ENCODE measurements around the gene CENPX. TPM values are rescaled to one million over a fixed set of nuclear protein-coding genes. Genes with fewer than 3 reads are reported as not detected.

Gene CENPX
- total RNA-seq, 4 donors from 2014 or later = 52.1 to 144 (median 106) TPM

GRCh38 chr17:82025401-82026107, 2.9 kb upstream of the CENPX start:
- no peak for DNase-seq
- no peak overlapping the region for H3K27ac ChIP-seq
- peaks cover 34 to 50% (median 39%) of the 10 kb centered on the region in 3 donors for H3K4me1 ChIP-seq
- TF ChIP-seq POLR2A (IDR thresholded peaks at IDR 0.05) = no peak
- TF ChIP-seq, protein P1, sequence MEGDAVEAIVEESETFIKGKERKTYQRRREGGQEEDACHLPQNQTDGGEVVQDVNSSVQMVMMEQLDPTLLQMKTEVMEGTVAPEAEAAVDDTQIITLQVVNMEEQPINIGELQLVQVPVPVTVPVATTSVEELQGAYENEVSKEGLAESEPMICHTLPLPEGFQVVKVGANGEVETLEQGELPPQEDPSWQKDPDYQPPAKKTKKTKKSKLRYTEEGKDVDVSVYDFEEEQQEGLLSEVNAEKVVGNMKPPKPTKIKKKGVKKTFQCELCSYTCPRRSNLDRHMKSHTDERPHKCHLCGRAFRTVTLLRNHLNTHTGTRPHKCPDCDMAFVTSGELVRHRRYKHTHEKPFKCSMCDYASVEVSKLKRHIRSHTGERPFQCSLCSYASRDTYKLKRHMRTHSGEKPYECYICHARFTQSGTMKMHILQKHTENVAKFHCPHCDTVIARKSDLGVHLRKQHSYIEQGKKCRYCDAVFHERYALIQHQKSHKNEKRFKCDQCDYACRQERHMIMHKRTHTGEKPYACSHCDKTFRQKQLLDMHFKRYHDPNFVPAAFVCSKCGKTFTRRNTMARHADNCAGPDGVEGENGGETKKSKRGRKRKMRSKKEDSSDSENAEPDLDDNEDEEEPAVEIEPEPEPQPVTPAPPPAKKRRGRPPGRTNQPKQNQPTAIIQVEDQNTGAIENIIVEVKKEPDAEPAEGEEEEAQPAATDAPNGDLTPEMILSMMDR (IDR thresholded peaks at IDR 0.05) = no peak
- H3K27me3 ChIP-seq = no peaks in the 10 kb centered on the region
- 90 to 96% methylated on average over 7 to 10 of the region's 25 CpGs for WGBS, 2 donors
- H3K4me3 ChIP-seq = no peak overlapping the region
- intact Hi-C loops (cut with DNase I) = no loop called here
- no peaks in the 10 kb centered on the region for H3K9me3 ChIP-seq
- H3K36me3 ChIP-seq = peaks cover 0 to 13% (median 0%) of the 10 kb centered on the region in 3 donors

- no CpG with 5 or more reads among the region's 17 CpGs for WGBS, 2 donors
- Histone ChIP-seq H3K9me3 (no peaks in the 10 kb centered on the region), H3K36me3 (peaks cover 0 to 13% (median 0%) of the 10 kb centered on the region in 3 donors), H3K4me1 (peaks cover 28 to 50% (median 33%) of the 10 kb centered on the region in 3 donors), H3K27me3 (no peaks in the 10 kb centered on the region), H3K4me3 (no peak overlapping the region), H3K27ac (no peak overlapping the region)
- TF ChIP-seq, protein P1 (IDR thresholded peaks at IDR 0.05) = no peak
- TF ChIP-seq POLR2A (IDR thresholded peaks at IDR 0.05) = no peak
- intact Hi-C loops (cut with DNase I) = no loop called here
- DNase-seq = no peak
These were observed 2.2 kb upstream of the CENPX start for GRCh38 chr17:82024859-82025258.

DNA sequence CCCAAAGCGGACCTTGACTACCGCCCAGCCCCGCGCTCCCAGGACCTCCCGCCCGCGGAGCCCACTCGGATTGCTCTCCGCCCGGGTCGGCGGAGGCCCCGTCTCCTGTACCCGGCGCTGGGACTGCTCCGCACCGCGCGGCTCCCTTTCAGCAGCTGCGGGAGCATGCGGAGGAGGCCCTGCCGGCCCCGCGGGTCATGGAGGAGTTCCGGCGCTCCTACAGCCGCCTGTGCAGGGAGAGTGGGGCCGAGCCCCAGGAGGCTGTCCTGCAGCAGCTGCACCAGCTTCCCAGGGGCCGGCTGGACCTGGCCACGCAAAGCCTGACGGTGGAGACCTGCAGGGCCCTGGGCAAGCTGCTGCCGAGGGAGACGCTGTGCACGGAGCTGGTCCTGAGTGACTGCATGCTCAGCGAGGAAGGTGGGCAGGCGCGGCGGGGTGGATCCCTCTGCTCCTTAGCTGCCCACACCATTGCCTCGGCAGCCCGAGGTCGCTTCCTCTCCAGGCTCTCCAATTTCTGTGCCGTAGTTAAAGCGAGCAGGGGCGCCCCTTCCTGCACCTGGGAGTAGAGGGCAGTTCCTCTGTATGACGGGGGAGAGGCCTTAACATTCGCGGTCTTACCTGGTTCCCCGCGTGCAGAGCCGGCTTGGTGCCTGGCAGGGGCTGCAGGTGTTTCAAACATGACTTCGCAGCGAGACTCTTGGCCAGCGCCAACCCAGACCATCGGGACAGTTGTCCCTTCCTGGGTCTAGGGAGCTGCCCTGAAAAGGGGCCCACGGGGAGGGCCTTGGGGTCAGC, 966 bp upstream of the CENPX start:
- peak overlapping the region; percentile 37 to 71 (median 57) for H3K27ac ChIP-seq
- peaks cover 0 to 20% (median 0%) of the 10 kb centered on the region in 3 donors for H3K36me3 ChIP-seq
- H3K9me3 ChIP-seq = no peaks in the 10 kb centered on the region
- peak overlapping the region; percentile 62 to 97 (median 82) for H3K4me3 ChIP-seq
- no peaks in the 10 kb centered on the region for H3K27me3 ChIP-seq
- intact Hi-C loops (cut with DNase I) = loop anchor here (2.0 kb wide), 1 partner anchor 65 kb away; no protein-coding TSS in a partner anchor
- TF ChIP-seq, protein P1 (IDR thresholded peaks at IDR 0.05) = no peak
- TF ChIP-seq POLR2A (IDR thresholded peaks at IDR 0.05) = no peak
- DNase-seq = no peak
- H3K4me1 ChIP-seq = peaks cover 25 to 52% (median 30%) of the 10 kb centered on the region in 3 donors
- 3% methylated on average over 28 of the region's 55 CpGs; no CpG with 5 or more reads in 1 of the 2 donors for WGBS, 2 donors

GRCh38 chr17:82022981-82023446, 336 bp upstream of the CENPX start, which contains the start of gene LRRC45:
TSS of gene LRRC45 (plus strand) at chr17:82023305. CDS start at chr17:82023644, 339 bp downstream.
- intact Hi-C loops (cut with DNase I) = loop anchor here (2.0 kb wide), 1 partner anchor 64 kb away; no protein-coding TSS in a partner anchor
- Histone ChIP-seq H3K4me3 (peak within 1 kb of the TSS; percentile 62 to 97 (median 82)), H3K4me1 (peaks cover 25 to 52% (median 30%) of the 10 kb centered on the region in 3 donors), H3K27ac (peak within 1 kb of the TSS; percentile 75 to 88 (median 84)), H3K27me3 (no peaks in the 10 kb centered on the region), H3K9me3 (no peaks in the 10 kb centered on the region), H3K36me3 (peaks cover 0 to 26% (median 4%) of the 10 kb centered on the region in 3 donors)
- TF ChIP-seq POLR2A (IDR thresholded peaks at IDR 0.05) = no peak
- TF ChIP-seq, protein P1 (IDR thresholded peaks at IDR 0.05) = no peak
- DNase-seq = peak; percentile 99
- WGBS, 2 donors = 0% methylated on average over 6 to 10 of the region's 42 CpGs

Measured in esophagus squamous epithelium (tissue), 5 donors.